Islet precursor cell (in vitro differentiated cells): ENCODE results near the gene EPB41L4A.
A peak's percentile ranks its signal among the peaks of the same experiment; 100 is the strongest.
"Not testable (repeated sequence)": the region's sequence is repeated elsewhere in the genome, so short reads cannot be mapped to it uniquely, and the experiment has no call there.

Experiments used
- DNase-seq: peaks from one replicate; pipeline ENCODE4 v3.0.0-alpha.2; 2018

The EPB41L4A gene

DNA sequence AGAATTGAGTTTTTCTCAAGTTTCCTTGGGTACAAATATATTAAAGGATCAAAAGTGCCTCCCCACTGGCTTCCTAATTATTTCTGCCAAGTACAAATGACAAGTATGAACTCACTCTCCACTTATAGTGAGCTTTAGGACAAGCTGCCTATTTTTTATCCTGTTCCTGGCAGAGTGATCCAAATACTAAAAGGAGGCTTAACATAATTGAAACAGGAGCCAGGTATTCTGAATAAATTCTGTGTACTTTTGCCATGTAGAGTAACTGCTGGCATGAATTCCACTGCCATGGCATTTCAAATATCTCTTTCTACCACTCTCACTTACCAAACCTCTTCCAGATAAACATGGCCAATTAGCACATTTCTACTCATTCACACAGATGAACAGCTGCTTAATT, 171.1 kb downstream of the EPB41L4A start:
- DNase-seq: no peak

DNA sequence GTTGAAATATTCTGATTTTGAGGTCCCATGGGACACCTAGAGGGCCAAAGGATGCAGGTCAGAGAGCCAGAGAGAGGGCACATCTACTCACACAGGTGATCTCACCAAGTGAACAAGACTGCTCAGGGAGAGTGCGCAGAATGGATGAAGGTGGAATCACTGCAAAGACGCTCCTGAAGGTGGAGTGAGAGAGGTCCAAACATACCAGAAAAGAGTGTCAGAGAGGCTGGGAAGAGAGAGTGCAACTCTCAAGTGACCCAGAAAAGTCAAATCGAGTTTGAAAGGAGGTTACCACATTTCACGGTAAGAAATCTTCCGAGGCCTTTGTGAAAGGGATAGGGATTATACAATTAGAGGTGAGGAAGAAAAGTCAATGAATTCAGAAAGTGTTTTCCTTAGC, 173.4 kb downstream of the EPB41L4A start:
- DNase-seq: peak; percentile 72

DNA sequence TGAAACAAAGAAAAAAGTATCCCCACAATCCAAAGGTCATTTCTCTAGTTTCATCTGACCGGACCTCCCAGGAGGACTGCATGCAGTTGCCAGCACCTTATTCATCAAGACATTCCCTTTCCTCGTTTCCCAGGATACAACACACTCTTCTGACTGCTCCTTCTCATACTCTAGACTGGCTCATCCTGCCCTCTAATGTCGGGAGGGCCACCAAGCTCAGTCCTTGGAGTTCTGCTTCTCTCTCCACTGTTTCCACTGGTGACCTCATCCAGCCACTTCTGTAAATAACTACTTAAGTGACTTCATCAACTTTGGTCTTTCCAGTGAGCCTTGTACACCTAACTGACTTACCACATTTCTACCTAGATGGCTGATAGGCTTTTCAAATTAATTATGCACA, 179.1 kb downstream of the EPB41L4A start:
- DNase-seq: peak; percentile 65

DNA sequence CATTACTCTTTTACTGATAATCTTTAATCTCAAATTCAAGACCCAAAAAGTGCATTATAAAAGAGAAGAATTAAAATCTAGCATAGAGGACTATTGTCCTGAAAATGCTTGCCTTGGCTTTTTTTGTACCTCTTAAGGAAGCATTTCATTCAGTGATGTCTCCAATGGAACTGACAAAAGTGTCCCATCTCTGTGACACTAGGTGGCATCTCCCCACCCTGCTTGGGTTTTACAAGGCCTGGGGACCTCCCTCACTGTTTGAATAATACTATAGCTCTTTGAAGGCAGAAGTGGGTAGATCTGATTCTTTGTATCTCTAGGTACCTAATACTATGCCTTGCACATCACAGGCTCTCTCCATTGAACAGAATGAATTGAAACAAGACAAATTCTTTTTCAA, 180.6 kb downstream of the EPB41L4A start:
- no peak for DNase-seq

DNA sequence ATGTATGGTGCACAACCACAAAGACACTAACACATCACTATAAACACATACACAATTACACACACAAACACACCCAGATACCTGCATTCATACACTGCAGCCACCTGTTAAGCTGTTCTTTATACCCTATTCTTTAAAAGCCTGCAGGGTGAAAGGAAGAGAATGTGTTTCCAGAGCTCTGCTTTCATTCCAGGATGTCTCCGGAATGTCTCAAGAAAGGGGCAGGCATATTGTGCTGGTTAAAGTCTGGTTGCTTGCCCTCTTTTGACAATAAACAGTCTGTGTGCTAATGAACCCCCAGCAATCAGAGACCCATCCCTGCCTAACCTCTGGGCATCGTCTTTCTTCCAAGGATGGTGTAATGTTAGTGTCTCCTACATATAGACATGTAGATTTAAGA, 181.6 kb downstream of the EPB41L4A start:
- peak; percentile 78 for DNase-seq

DNA sequence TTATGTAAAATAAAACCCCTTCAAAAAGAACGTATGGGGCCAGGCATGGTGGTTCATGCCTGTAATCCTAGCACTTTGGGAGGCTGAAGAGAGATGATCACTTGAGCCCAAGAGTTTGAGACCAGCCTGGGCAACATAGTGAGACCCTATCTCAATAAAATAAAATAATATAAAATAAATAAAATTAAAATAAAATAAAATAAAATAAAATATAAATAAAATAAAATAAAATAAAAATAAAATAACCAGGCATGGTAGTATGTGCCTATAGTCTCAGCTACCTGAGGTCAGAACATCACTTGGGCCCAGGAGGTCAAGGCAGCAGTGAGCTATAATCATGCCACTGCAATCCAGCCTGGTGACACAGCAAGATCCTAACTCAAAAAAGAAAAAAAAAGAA, 185.1 kb downstream of the EPB41L4A start:
- DNase-seq: no peak

DNA sequence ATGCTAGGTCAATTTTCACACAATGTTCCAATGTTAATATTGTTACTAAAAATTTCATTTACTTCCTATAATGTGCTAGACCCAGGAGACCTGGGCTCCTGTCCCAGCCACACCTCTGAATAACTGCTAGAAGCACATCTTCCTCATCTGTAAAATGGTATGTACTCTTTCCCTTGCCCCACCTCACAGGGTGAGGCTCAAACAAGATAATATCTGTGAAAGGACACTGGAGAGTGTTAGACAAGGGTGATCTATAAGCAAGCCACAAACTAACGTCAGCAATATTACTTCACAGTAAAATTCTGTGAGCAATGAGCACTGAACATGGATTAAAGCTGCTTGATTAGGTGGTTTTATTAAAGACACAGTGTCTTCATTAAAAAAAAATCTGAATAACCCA, 186.4 kb downstream of the EPB41L4A start:
- no peak for DNase-seq

DNA sequence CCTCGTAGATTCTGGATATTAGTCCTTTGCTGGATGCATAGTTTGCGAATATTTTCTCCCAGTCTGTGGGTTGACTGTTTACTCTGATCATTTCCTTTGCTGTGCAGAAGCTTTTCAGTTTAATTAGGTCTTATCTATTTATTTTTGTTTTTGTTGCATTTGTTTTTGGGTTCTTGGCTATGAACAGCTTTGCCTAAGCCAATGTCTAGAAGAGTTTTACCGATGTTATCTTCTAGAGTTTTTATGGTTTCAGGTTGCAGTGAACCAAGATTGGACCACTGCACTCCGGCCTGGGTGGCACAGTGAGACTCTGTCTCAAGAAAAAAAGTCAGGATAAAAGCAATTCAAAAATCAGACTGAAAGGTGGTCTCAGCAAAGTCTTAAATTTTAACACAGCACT, 188.5 kb downstream of the EPB41L4A start:
- DNase-seq: no peak

DNA sequence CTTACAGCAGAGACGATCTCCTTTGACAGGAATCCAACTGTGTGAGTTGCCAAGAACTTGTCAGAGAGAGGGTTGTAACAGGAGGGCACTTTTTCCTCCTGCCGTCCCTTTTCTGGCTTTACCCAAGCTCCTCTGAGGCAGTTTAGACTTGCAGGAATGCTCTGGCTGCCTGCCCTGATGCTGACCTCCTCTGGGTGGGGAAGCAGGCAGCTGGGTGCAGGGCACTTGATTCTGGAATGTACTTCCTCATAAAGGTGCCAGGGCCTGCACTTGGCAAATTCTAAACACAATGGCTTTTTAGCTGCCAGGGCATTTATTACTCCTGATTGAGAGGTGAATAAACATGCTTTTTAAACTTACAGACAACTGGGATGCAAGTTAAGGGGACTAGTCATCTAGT, 190.4 kb downstream of the EPB41L4A start:
- peak; percentile 57 for DNase-seq

DNA sequence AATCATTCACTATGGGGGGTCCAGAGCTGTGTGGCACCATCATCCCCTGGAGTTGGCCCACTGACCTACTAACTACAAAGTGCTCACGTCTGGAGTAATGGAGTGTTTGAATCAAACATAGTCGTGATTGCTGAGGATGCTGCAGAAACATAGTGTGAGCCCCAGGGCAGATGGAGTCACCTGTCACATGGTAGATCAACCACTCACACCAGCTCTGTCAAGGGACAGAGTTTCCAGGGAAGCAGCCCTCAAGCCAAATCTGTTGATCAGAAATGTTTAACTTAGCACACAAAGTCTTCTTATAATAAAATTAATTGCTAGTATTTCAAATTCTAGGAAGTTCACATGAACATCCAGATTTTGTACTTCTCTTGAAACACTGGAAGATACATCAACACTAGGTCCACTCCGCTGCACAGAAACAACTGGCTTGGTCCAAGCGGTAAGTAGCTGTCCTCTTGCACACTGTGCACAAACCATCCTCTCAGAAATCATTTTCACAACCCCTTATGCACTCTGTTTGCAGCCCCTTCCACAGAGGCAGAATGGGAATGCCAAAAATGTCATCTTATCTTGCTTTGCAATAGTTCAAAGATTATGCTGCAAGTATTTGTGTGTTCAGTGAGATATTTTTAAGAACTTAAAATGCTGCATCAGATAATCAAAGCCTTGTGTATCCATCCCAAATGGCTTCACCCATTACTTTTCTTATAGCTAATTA, 191.0 kb downstream of the EPB41L4A start:
- no peak for DNase-seq

DNA sequence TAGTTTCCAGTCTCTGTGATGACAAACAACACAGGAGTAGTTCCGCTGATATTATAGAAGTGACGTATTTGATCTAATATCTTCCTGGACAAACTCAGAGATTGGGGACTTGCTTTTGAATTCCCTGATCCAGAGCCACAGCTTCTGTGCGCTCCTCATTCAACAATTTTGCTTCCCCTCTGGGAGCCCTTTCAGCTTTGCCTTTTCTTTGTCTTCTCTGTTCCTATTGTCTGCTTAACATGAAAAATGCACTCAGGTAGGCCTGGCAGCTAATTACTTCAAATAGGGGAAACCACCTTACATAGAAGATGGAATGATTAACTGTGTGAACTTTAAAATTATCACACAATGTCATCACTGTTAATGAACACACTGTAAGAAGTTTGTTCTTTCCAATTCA, 192.9 kb downstream of the EPB41L4A start:
- DNase-seq: no peak

DNA sequence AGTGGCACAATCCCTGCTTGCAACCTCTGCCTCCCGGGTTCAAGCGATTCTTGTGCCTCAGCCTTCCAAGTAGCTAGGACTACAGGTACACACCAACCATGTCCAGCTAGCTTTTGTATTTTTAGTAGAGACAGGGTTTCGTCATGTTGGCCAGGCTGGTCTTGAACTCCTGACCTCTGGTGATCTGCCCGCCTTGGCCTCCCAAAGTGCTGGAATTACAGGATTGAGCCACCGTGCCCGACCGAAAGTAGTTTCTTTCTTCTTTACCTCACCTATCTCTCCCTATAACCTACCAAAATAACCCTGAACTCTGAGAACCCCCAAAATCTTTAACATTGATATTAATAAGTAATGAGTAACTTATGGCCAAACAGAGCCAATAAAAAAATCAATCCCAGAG, 196.1 kb downstream of the EPB41L4A start:
- not testable (repeated sequence) for DNase-seq

DNA sequence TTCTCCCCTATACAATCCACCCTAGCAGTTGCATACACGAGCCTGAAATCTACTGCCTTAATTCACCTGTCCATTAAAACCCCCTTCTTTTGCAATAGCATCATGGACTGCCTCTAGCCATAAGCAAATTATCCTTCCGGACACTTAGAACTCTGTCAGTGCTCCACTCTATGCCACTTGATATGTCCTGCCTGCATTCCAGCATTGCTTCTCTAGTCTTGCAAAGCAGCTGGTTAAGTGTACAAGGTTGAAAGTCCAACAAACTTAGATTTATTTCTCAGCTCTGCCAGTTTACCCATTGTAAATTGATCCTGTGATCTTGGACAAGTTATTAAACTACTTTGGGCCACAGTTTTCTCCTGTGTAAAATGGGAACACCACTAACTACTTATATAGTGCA, 197.9 kb downstream of the EPB41L4A start:
- no peak for DNase-seq

DNA sequence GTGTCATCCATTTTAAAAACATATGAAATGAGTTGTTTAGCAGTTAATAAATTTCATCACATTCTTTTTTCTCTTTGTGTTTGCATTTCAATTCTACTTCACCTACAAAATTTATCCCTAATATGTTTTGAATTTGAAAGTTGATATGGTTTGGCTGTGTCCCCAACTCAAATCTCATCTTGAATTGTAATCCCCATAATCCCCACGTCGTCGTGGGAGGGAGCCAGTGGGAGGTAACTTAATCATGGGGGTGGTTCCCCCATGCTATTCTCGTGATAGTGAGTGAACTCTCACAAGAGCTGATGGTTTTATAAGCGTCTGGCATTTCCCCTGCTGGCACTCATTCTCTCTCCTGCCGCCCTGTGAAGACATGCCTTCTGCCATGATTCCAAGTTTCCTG, 200.1 kb downstream of the EPB41L4A start:
- no peak for DNase-seq

DNA sequence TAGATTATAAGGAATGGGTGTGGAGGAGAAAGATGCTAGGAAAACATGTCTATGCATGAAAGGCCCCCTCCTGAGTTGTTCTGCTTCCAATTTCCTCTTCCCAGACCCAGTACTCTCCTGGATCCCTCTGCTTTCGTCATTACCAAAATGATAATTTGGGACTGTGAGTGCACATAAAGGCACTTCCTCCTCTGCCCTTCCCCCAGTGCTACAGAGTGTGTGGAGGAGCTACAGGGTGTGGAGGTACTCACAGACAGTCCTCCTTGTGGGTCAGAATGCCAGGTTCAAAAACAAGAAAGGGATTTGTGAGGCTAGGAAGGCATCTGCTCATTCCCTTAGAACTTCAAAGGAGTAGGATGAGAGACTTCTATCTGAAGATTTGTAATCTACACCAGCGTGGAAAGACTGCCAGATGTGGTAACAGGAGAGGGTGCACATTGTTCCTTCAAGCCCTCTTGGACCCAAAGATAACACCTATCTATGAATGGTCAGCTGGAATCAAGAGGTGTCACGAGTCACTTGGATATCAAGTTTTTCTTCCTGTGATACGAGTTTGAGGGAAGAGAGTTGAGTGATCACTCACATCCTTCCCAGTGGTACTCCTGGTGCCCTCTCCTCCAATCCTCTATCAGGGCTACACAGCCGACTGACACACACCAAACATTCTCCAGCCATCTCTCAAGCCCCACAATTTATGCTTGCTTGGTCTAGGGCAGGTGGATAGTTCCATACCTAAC, 201.1 kb downstream of the EPB41L4A start:
- no peak for DNase-seq

DNA sequence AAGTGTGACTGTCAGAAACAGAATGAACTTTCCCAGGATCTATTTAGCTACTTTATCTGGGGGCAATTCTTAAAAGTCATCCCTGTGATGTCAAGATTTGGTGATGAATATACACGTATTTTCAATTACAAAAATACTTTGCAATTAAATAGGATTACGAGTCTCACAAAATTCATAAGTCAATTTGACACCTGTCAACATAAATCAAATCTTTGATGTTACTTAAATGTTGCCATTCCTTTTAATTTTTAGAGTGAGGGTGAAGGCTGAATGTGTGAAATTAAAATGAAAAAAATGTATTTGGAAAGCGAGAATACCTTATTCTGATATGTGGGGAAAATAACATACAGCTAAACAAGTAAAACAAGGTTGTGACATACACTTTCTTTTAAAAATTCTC, 202.9 kb downstream of the EPB41L4A start:
- no peak for DNase-seq

DNA sequence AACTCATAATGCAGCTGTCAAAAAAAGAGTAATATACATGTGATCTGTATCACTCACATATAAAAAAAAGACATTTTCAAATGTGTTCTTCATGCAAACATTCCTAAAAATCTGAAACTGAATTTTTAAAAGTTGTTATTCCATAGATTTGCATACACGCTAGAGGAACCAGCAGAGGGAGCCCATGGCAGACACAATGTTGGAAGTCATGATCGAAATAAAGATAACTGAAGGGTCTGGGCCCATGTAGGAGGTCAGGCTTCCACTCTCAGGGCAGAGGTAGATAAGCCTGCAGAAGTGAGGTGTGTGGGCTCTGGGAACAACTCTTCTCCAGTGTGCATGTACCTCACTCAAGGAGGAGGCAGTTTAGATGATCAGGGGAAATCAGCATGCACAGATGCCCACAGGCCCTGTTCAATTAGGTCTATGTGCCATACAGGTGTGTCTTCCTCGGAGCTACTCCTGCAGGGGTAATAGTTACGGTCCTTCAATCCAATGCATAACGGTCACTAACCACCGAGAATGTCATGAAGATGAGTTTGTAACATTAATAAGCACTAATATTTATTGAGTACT, 208.6 kb downstream of the EPB41L4A start:
- peak; percentile 67 for DNase-seq

DNA sequence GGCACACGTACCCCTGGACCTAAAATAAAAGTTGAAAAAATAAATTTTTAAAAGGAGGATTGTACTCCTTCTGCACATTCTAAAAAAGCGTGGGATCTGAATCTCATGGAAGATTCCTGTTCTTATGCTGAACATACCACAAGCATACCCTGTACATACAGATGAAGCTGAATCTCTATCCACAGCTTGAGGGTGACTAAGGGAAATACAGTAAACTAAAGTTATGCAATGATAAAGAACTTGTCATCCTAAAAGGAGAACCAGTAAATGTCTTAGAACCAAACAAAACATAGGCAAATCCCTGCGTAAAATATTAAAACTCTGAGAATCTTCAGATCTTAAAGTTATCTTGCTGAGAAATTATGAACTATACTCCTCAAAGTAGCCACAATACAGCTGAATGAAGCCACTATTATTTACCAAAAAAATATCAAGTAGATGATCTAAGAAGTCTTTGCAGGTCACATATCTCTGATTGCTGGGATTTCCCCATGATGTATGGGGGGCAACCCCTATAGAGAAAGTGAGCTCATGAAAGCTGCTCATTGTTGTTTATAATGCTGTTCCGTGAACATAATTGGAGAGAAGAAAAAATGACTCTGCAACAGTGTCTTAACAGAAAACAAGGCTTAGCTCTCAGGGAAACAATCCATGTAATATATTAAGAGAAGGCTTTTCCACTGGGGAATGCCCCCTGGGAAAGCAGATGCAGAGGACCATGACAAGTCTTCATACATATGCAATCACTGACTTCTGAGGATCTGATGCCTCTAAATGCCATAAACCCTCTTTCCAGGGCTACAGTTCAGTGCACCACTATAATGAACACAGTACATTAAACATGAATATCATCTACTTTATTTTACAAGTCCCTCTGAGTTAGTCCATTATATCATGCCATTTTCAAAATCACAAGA, 210.1 kb downstream of the EPB41L4A start:
- DNase-seq: no peak

DNA sequence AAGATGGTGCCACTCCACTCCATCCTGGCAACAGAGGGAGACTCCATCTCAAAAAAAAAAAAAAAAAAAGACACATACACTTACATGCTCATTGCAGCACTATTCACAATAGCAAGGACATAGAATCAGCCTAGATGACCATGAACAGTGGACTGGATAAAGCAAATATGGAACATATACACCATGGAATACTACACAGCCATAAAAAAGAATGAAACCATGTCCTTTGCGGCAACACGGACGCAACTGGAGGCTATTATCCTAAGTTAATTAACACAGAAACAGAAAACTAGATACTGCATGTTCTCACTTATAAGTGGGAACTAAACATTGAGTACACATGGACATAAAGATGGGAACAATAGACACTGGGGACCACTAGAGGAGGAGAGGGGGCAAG, 210.9 kb downstream of the EPB41L4A start:
- DNase-seq: not testable (repeated sequence)

DNA sequence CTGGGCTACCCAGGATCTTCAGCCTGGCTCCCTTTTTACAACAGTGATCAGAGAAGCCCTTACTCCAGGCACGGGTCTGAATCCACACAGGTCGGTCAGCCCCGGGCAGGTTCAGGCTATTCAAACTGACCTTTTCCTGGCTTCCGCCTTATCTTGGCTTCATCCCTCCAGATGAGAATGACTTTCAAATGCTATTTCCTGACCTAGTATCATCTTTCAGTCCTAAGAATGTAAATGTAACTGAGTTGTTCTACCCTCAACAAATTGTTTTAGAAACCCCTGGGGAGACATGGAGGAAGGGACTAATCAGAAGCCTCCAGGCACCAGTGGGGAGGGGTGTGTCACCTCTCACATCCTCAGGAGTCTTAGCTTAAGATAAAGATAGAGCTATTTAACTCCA, 213.2 kb downstream of the EPB41L4A start:
- DNase-seq: peak; percentile 77

DNA sequence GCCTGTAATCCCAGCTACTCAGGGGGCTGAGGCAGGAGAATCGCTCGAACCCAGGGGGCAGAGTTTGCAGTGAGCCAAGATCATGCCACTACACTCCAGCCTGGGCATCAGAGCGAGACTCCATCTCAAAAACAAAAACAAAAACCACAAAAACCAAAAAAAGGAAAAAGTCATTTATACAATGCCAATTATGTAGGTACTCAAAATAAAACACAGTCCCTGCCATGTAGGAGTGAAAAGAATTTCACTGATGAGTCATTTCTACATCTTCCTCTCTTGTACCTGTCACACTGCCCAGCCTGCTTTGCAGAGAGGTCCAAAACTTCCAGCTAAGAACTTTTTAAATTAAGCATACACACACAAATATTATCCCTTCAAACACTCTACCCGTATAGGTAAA, 215.8 kb downstream of the EPB41L4A start:
- DNase-seq: no peak

DNA sequence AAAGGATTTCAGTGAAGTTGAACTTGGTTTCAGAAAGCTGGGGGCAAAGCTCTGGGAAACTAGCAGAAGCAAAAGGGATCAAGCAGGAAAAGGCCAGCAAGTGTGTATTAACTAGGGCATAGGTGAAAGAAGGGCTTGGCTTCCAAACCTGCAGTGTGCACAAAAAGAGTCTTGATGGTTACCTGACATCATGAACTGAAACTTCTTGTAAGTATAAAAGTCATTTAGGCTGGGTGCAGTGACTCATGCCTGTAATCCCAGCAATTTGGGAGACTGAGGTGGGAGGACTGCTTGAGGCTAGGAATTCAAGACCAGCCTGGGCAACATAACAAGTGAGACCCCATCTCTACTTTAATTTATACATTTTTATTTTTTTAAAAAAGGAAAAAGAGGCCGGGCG, 216.4 kb downstream of the EPB41L4A start:
- DNase-seq: no peak

DNA sequence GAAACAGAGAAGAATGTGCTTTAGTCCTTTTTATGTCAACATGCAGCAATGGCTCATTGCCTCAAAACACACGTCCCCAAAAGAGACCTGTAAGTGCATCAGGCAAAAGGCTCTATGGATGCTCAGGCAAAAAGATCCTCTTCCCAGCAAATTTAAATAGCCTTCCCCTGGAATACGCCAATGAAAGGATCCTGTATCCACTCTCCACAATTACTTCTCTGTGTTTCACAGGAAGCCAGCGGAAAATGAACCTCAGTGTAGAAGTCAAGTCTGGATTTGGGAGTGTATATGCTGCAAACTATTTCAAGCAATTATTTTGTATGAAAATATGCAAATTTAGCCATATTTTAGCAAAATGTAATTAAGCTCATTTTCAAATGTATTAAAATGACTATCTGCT, 217.9 kb downstream of the EPB41L4A start:
- DNase-seq: no peak
